Neural cell (in vitro differentiated cells): Measurements from ENCODE around the gene PARD3B.

Experiments
- CTCF ChIP-seq: fragments of 450-650 bp; IDR thresholded peaks from 2 replicates; pipeline ENCODE4 v1.5.1; 2014; ENCODE audit warnings: antibody characterized with exemption, mild to moderate bottlenecking, moderate library complexity; ENCODE audit not compliant: poor library complexity, severe bottlenecking
- EP300 ChIP-seq: fragments of 450-650 bp; conservative IDR thresholded peaks from 2 replicates; pipeline ENCODE4 v1.6.1; 2014; ENCODE audit warnings: antibody characterized with exemption, mild to moderate bottlenecking, moderate library complexity; ENCODE audit not compliant: poor library complexity, severe bottlenecking
- EZH2 ChIP-seq: fragments of 200-600, 300-800 bp; shearing (Covaris generic), sonication (generic); IDR thresholded peaks from 2 replicates; pipeline ENCODE4 v1.6.1; 2014; ENCODE audit warnings: antibody characterized with exemption, low read length, borderline replicate concordance, mild to moderate bottlenecking; ENCODE audit not compliant: insufficient read depth, poor library complexity, severe bottlenecking
- POLR2AphosphoS5 ChIP-seq: IDR thresholded peaks from 2 replicates; pipeline ENCODE4 v1.6.1; 2012

GRCh38 chr2:205290299-205290698 lies 745.0 kb downstream of the PARD3B start:
- TF ChIP-seq POLR2AphosphoS5 = no peak
- no peak for TF ChIP-seq CTCF
- TF ChIP-seq EP300 = no peak
- no peak for TF ChIP-seq EZH2
